GM13977 (cell line): ENCODE data around the gene NHLH2.

Source experiments
- DNase-seq: peaks from one replicate; pipeline ENCODE4 v3.0.0; 2012; ENCODE audit warnings: low spot score
- CTCF ChIP-seq: IDR thresholded peaks from 2 replicates; pipeline ENCODE4 v1.5.1; 2012; ENCODE audit warnings: mild to moderate bottlenecking, control low read depth; ENCODE audit not compliant: insufficient read depth; ENCODE audit errors: extremely low read depth, missing control alignments
- in situ Hi-C: fragments of 300-500 bp; cut with MboI; formaldehyde crosslinking; loops from one replicate; pipeline ENCODE4 v1.12.0; 2022; ENCODE audit warnings: low sequenced_read_pairs, low pct_unique_long_range_greater_than_20kb, mixed read lengths, inconsistent platforms; ENCODE audit not compliant: unreplicated experiment

Gene NHLH2

DNA sequence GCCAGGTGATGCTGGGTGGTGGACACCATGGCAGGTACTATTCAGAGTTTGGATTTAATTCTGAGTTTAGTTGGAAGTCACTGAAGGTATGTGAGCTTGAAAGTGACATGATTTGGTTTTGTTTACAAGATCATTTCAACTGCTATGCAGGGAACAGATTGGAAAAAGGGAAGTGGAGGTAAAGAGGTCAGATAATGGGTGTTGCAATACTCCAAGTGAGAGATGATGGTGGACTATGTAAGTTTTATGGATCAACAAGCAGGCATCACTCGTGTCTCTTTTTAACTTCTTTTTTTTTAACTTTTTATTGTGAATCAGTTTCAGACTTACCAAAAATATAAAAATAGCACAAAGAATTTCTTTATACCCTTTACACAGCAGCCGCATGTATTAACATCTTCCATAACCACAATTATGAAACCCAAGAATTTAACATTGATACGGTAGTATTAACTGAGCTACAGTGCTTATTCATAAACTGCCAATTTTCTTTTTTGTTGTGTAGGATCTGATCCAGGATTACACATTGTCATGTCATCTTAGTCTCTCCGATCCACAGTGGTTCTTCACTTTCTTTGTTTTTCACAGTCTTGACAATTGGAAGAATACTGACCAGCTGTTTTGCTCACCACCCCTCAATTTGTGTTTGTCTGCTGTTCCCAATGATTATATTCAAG is 24.9 kb upstream of the NHLH2 start:
- in situ Hi-C loops = no loop called here
- no peak for DNase-seq
- TF ChIP-seq CTCF = no peak

DNA sequence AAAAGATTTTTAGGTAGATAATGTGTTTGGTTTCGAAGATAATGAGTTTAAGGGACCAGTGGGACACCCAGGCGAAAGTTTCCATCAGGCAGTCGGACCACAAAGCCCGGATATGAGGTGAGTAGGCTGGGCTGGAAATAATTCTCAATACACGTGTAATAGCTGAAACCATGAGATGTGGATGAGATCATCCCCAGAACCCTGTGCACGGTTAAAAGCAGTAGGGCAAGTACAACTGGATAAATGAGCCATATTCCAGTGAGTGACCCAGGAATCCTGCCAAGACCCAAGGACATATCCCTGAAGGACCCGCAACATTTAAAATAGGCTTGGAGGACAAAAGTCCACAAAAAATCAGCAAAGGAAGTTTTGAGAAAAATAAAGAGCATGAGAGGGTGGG is 21.5 kb upstream of the NHLH2 start:
- in situ Hi-C loops = no loop called here
- no peak for TF ChIP-seq CTCF
- DNase-seq = no peak

DNA sequence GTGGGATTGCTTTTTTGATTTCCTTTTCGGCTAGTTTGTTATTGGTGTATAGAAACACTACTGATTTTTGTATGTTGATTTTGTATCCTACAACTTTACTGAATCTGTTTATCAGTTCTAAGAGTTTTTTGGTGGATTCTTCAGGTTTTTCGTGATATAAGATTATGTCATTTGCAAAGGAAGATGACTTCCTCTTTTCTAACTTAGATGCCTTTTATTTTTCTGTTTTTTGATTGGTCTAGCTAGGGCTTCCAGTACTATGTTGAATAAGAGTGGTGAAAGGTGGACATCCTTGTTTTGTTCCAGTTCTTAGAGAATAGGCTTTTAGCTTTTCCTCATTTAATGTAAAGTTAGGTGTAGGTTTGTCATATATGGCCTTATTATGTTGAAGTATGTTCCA is 13.1 kb upstream of the NHLH2 start:
- no peak for TF ChIP-seq CTCF

DNA sequence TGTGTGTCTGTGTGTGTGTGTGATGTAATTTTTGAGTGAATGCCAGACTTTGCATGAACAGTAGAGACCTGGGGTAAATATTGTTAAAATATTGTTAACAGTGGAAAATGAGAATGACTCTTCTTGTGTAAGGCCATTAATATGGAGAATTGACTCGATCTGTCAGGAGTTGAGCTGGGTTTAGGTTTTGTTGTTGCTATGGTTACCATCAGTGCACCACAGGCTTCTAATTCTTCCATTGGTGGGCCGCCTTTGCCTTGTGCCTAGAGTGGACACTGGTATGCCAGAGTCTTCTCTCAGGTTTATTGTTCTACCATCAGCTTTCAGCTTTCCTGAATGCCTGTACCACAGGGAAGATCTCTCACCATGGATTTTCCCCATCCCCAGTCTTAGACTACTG is 10.0 kb upstream of the NHLH2 start:
- no peak for DNase-seq
- in situ Hi-C loops = no loop called here
- TF ChIP-seq CTCF = no peak

More for the DNA sequence above, 13.1 kb upstream of the NHLH2 start:
- in situ Hi-C loops = no loop called here
- no peak for DNase-seq

DNA sequence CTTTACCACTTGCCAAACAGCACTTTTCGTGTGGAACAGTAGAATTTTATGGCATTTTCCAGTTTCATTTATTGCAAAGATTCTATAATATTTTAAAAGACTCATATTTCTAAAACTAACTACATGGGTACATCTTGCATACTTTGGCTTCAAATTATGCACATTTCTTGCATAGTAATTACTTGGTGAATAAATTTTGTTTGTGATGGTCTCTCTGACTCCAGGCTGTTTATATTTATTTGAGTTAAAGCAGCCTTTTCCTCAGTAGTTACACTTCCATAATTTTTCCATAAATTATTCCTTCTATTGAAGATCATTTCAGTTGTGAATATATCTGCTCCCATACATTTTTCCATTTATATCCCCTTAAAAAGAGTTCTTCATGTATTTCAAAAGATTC is 6.9 kb upstream of the NHLH2 start:
- DNase-seq = no peak
- no peak for TF ChIP-seq CTCF
- in situ Hi-C loops = no loop called here

DNA sequence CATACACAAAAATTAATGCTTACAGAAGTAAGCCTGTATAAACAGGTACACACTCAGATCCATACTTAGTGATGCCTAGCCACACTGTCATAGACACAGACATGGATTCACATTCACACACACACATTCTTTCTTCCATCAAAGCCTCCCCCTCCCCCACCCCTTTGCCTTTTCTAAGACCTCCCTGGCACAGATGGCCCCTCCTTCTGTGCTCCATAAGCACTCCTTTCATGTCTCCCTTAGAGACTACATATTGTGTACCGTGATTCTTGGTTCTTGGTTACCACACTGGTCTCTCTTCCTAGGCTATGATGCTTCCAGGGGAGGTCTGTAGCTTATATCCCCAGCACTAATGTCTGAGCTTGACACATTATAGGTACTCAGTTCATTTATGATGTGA is 2.0 kb upstream of the NHLH2 start:
- in situ Hi-C loops = no loop called here
- no peak for TF ChIP-seq CTCF
- no peak for DNase-seq
